ENCODE data around the gene MRFAP1L1. TPM values are rescaled to one million over a fixed set of nuclear protein-coding genes. Genes with fewer than 3 reads are reported as not detected.
A peak's percentile ranks its signal among the peaks of the same experiment; 100 is the strongest.
"Not testable (repeated sequence)": the region's sequence is repeated elsewhere in the genome, so short reads cannot be mapped to it uniquely, and the experiment has no call there.

MRFAP1L1 gene
- 10 to 100 TPM; 34.9 to 61.1 (median 37.4) TPM for total RNA-seq

GRCh38 chr4:6709230-6710114, at the start of gene MRFAP1L1:
TSS of gene MRFAP1L1 (minus strand) at chr4:6709865. CDS start at chr4:6709629, 236 bp downstream.
- peak within 1 kb of the TSS; percentile 77 to 90 (median 84) for H3K27ac ChIP-seq
- TF ChIP-seq CTCF (IDR thresholded peaks at IDR 0.05) (peak in 2 of 6 experiments; percentile 8 to 11), POLR2A (IDR thresholded peaks at IDR 0.05) (peak in 1 of 2 donors; percentile 42)
- H3K36me3 ChIP-seq, result no peaks in the 10 kb centered on the region
- peaks cover 0 to 35% (median 11%) of the 10 kb centered on the region in 4 donors for H3K4me1 ChIP-seq
- peak within 1 kb of the TSS; percentile 65 to 78 (median 75) for H3K4me3 ChIP-seq
- H3K9me3 ChIP-seq, result no peaks in the 10 kb centered on the region
- DNase-seq, result peak; percentile 95 to 99 (median 98)
- H3K27me3 ChIP-seq, result no peaks in the 10 kb centered on the region

- H3K4me3 ChIP-seq, result no peak overlapping the region
- no peaks in the 10 kb centered on the region for H3K9me3 ChIP-seq
- DNase-seq, result no peak
- no peaks in the 10 kb centered on the region for H3K4me1 ChIP-seq
- TF ChIP-seq CTCF (IDR thresholded peaks at IDR 0.05) (no peak), POLR2A (IDR thresholded peaks at IDR 0.05) (no peak)
- H3K27me3 ChIP-seq, result no peaks in the 10 kb centered on the region
- H3K27ac ChIP-seq, result no peak overlapping the region
- no peaks in the 10 kb centered on the region for H3K36me3 ChIP-seq
Observed at GRCh38 chr4:6758728-6759127, 49.1 kb upstream of the MRFAP1L1 start.

GRCh38 chr4:6756345-6756744, 46.7 kb upstream of the MRFAP1L1 start:
- not testable (repeated sequence) for H3K9me3 ChIP-seq

GRCh38 chr4:6755088-6755753, 45.6 kb upstream of the MRFAP1L1 start:
- H3K27ac ChIP-seq, result no peak overlapping the region
- no peak overlapping the region for H3K4me3 ChIP-seq
- no peaks in the 10 kb centered on the region for H3K9me3 ChIP-seq
- peaks cover 0 to 17% (median 3%) of the 10 kb centered on the region in 4 donors for H3K4me1 ChIP-seq
- DNase-seq, result no peak
- no peak for TF ChIP-seq CTCF (IDR thresholded peaks at IDR 0.05)
- no peak for TF ChIP-seq POLR2A (IDR thresholded peaks at IDR 0.05)
- no peaks in the 10 kb centered on the region for H3K36me3 ChIP-seq
- H3K27me3 ChIP-seq, result no peaks in the 10 kb centered on the region

More at GRCh38 chr4:6756345-6756744, 46.7 kb upstream of the MRFAP1L1 start:
- H3K27me3 ChIP-seq, H3K36me3 ChIP-seq, H3K27ac ChIP-seq, DNase-seq, H3K4me3 ChIP-seq: not testable (repeated sequence)
- H3K4me1 ChIP-seq, result peaks cover 0 to 10% (median 0%) of the 10 kb centered on the region in 4 donors

GRCh38 chr4:6754481-6755087, 44.9 kb upstream of the MRFAP1L1 start:
- no peak for TF ChIP-seq POLR2A (IDR thresholded peaks at IDR 0.05)
- TF ChIP-seq CTCF (IDR thresholded peaks at IDR 0.05), result no peak
- Histone ChIP-seq H3K4me3 (no peak overlapping the region), H3K27me3 (no peaks in the 10 kb centered on the region), H3K27ac (no peak overlapping the region), H3K36me3 (no peaks in the 10 kb centered on the region), H3K4me1 (peaks cover 0 to 23% (median 5%) of the 10 kb centered on the region in 4 donors), H3K9me3 (no peaks in the 10 kb centered on the region)
- DNase-seq, result no peak
